ENCODE data around the gene PASK.

The PASK gene

GRCh38 chr2:241187918-241188234 is 38.6 kb upstream of the PASK start:
- no peak for DNase-seq (ENCODE audit: low read depth, low spot score)
- in situ Hi-C loops (cut with HindIII; ENCODE audit: low sequenced_read_pairs): no loop called here
- no peak overlapping the region for H3K4me3 ChIP-seq (ENCODE audit: low read depth, low read length)
- TF ChIP-seq CTCF (IDR thresholded peaks at IDR 0.05; ENCODE audit: low read depth, low read length): no peak

GRCh38 chr2:241187101-241187917 is 38.0 kb upstream of the PASK start:
- TF ChIP-seq CTCF (IDR thresholded peaks at IDR 0.05; ENCODE audit: low read depth, low read length): no peak
- no peak for DNase-seq (ENCODE audit: low read depth, low spot score)
- in situ Hi-C loops (cut with HindIII; ENCODE audit: low sequenced_read_pairs): no loop called here
- no peak overlapping the region for H3K4me3 ChIP-seq (ENCODE audit: low read depth, low read length)

- no peak for TF ChIP-seq CTCF (IDR thresholded peaks at IDR 0.05; ENCODE audit: low read depth, low read length)
- no peak overlapping the region for H3K4me3 ChIP-seq (ENCODE audit: low read depth, low read length)
- no peak for DNase-seq (ENCODE audit: low read depth, low spot score)
- in situ Hi-C loops (cut with HindIII; ENCODE audit: low sequenced_read_pairs): no loop called here
Measured at GRCh38 chr2:241185961-241186360, 36.7 kb upstream of the PASK start.

- TF ChIP-seq CTCF (IDR thresholded peaks at IDR 0.05; ENCODE audit: low read depth, low read length): no peak
- in situ Hi-C loops (cut with HindIII; ENCODE audit: low sequenced_read_pairs): no loop called here
- DNase-seq (ENCODE audit: low read depth, low spot score): no peak
- no peak overlapping the region for H3K4me3 ChIP-seq (ENCODE audit: low read depth, low read length)
Measured at GRCh38 chr2:241184901-241185300, 35.6 kb upstream of the PASK start.

- H3K4me3 ChIP-seq (ENCODE audit: low read depth, low read length): no peak overlapping the region
- no peak for DNase-seq (ENCODE audit: low read depth, low spot score)
Measured at GRCh38 chr2:241183221-241183620, 33.9 kb upstream of the PASK start.

GRCh38 chr2:241182531-241183133 is 33.4 kb upstream of the PASK start:
- in situ Hi-C loops (cut with HindIII; ENCODE audit: low sequenced_read_pairs): no loop called here
- no peak overlapping the region for H3K4me3 ChIP-seq (ENCODE audit: low read depth, low read length)
- no peak for TF ChIP-seq CTCF (IDR thresholded peaks at IDR 0.05; ENCODE audit: low read depth, low read length)
- no peak for DNase-seq (ENCODE audit: low read depth, low spot score)

More at GRCh38 chr2:241183221-241183620, 33.9 kb upstream of the PASK start:
- no peak for TF ChIP-seq CTCF (IDR thresholded peaks at IDR 0.05; ENCODE audit: low read depth, low read length)
- in situ Hi-C loops (cut with HindIII; ENCODE audit: low sequenced_read_pairs): no loop called here

All from astrocyte of the spinal cord (primary cell).